Pons (tissue), 1 donor: ENCODE measurements around the gene ATP6V1F.
"Not testable (repeated sequence)": the region's sequence is repeated elsewhere in the genome, so short reads cannot be mapped to it uniquely, and the experiment has no call there.

Experiments used
- DNase-seq: peaks from one replicate; pipeline ENCODE4 v3.0.0-alpha.2; 2016; ENCODE audit warnings: low spot score

Gene ATP6V1F

DNA sequence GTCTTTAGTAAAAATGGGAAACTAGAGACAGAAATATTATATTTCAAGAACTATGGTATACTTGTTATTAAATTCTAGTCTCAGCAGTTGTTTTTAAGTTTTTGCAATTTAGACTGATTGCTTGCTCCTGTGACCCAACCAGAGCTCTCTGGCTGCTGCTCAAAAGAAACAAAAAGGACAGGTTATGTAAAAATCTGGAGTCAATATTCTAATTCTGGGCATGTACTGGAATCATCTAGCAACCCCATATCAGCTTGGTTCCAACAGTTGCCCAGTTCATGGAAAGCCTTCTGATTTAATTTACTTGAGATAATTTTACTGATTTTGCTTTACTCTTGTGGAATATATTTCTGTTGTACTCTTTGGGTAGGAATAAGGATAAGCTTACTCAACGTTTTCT lies 37.6 kb downstream of the ATP6V1F start:
- no peak for DNase-seq

- no peak for DNase-seq
Observed at GRCh38 chr7:128902761-128903585, 40.3 kb downstream of the ATP6V1F start.

DNA sequence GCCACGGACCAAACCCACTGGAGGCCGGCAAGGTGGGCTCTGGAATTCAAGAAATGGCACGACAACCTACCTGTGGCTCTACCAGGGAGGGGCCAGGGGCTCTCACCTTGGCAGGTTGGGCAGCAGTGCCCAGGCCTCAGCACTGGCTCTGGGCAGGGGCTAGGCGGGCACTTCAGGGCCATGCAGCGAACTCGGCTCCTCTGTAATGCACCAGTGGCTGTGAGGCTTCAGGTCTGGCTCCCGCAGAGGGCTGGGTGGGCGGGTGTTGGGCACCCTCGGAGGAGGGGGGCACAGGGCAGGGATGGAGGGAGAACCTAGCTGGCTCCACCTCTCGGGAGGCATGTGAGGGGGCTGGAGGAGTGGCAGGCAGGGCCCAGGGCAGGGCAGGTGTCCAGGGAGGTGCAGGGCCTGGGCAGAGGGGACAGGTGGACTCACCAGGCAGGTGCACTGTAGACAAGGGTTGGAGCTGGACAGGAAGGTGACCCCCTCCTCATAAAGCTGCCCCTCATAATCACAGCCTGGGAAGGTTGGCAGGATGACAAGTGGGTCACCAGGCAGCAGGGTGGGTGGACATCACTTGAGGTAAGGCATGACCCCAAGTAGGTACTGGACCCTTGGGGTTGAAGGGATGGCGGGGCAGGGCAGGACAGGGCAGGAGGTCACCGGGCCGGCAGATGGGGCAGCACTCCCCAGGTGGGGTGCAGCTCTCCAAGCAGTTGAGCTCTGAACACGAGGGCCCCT lies 41.1 kb downstream of the ATP6V1F start:
- no peak for DNase-seq

- DNase-seq = peak; percentile 63
Observed at GRCh38 chr7:128904381-128905197, 41.9 kb downstream of the ATP6V1F start.

DNA sequence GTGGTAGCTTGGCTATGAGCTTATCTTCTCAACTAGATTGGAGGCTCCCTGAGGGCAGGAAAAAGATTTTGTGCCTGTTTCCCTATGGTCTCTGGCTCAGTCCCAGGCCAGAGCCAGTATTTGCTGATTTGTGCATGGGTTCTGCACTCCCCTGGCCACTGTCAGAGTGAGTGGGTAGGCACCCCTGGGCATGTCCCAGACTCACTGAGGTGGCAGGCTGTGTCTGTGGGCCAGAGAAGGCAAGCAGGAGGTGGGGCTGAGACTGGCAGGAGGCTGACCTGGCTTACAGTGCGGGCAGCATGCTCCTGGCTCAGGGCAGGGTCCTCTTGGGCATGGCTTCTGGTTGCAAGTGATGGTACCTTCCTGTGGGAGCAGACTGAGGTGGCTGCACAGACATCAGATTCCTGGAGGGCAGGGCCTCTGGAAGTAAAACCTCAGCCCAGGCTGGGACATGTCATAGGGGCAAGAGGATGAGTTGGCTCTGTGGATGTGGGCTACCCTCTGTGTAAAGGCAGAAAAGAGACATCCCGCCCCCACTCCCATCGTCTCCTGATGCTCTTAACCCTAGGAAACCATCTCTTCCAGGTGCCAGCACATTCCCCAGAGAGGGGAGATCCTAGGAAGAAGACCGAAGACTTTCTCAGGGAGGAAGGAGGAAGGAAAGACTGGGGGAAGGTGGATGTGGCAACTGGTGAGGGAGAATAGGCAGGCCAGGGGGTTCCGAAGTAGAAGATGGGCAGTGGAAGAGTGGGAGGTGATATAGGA lies 43.5 kb downstream of the ATP6V1F start:
- DNase-seq = no peak

GRCh38 chr7:128906766-128907559 lies 44.3 kb downstream of the ATP6V1F start:
- DNase-seq = no peak

DNA sequence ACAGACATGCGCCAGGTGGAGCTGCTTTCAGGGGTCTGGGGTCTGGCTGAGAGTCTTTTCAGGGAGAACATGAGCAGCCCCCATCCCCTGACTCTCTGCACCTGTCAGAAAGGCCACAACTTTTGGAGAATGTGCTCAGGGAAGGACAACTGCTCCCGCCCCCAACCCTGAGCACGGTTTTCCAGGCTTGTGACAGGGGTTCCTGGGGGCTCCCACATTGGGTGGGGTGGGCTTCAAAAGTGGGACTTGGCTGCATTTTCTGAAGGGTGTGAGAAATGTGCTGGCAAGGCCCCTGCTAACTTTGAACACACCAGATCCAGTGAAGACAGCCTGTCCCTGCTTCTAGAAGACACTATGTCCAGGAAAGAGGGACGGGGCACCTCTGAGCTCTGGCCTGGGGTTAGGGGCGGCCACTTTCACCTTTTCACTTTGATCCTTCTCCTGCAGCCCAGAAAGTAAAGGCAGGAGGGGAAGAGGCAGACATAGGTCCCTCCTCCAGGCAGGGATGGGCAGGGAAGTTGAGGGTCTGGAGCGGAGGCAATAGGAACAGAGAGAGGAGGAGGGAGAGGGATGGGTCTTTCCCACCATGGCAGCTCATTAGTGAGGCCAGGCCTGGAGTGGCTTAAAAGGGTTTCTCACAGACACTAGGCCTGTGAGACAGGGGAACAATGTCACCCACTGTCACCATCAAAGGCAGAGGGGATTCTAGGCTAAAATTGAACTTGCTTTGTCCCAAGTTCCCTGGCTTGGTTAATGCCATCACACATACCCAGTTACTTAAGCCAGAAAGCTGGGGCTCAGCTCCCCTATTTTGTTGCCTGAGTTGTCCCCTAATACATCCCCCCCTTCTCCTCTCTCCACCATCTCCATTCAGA lies 46.3 kb downstream of the ATP6V1F start:
- DNase-seq = no peak

DNA sequence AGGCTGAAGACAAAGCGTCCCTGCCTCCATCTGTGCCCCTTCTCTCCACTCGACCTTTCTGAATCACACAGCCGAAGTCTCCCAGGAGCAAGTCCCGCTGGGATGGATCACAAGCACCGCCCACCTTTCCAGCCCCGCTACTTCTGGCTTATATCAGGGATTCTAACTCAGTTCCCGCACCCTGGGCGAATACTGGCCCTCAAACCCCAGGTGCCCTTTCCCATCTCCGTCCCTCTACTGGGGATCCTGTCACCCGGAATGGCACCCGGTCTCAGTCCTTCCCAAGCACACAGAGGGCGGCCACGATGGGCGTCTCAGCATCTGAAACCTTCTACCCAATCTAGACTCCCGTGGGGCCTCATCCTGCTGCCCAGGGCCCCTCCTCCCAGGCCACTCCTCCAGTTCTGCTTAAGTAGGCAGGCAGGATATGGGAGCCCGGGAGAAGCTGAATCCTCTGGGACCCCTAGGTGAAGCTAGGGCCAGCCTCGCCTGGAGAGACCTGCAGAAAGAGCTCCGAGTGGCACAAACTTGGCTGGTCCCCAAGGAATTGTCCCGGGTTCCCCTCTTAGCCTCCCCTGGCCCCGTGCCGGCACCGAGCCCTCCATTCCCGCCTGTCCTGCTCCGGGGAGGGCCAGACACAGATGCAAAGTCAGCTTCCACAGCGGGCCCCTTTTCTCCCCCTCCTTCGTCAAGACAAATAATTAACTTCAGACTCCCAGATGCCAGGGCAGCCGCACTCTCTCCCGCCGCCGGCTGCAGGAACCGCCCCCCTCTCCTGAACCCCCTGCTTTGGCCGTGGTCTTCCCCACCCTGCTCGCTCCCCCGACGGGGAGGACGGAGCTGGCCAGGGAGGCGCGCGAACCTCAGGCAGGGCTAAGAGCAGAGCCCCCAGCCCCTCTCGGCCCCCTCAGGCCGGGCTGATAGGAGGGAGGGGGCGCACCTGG lies 47.2 kb downstream of the ATP6V1F start:
- DNase-seq = no peak

DNA sequence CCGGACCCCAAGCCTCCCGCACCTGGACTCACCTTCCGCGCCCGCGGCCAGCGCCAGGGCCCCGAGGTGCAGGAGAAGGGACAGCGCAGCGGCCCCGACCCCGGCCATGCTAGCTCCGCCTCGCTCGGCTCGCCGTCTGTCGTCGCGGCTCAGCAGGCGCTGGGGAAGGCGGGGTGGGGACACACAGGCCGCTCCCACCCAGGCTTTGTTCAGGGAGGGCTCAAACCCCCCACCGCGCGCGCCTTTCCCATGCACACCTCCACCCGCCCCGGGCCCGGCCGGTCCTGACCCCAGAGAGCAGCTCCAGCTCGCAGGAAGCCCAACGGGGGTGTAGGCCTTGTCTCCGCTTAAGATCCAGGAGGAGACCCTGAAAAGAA lies 47.9 kb downstream of the ATP6V1F start, which contains the start of gene KCP:
Gene KCP (minus strand): TSS at position 141 of the 377 bp plus-strand sequence. CDS start 33 bp downstream, at position 108.
- no peak for DNase-seq

- DNase-seq = no peak
Observed at GRCh38 chr7:128911423-128912031, 48.9 kb downstream of the ATP6V1F start.

DNA sequence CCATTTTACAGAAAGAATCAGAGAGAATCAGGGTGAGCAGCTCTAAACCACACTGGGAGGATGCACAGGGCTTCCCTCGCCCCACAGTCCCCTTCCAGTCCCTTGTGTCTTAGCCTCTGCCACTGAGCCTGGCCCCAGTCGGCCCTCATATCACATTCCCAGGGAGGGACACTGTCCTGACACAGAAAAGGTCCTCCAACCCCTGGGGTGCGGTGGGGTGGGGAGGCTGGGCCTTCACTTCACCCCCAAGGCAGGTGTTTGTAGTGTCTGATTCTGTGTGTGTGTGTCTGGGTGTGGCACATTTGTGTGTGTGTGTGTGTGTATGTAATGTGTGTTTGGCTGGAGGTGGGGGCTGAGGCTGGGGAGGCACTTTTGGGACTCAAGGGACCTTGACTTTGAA lies 49.6 kb downstream of the ATP6V1F start:
- no peak for DNase-seq

GRCh38 chr7:128912709-128913495 lies 50.2 kb downstream of the ATP6V1F start:
- not testable (repeated sequence) for DNase-seq

DNA sequence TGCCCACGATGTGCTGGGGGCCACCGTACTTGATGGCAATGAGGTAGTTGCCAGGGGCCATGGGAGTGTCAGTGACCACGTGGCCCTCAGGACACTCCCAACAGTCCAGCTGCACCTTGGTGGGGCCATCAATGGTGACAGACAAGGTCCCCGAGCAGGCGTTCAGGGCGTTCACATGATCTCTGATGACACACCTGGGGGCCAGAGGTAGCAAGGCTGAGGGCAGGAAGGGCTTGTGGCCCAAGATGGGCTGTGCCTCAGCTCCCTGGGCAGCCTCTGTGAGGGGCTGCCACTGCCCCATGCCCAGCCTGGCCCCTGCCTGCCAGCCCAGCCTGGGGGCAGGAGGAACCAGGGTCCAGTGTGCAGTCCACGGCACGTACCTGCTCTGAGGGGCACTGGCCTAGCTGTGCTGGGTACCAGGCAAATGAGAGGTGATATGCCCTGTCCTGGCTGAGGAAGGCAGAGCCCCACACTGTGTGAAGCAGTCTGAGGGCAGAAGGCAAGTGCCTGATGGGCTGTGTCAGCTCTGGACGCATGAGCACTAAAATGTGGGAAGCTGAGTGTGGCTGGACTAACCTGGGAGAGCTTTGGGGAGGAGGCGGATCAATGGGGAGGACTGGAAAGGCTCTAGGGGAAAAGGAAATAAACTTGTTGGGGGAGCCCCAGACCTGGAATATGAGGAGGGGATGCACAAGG lies 51.4 kb downstream of the ATP6V1F start:
- DNase-seq = no peak

DNA sequence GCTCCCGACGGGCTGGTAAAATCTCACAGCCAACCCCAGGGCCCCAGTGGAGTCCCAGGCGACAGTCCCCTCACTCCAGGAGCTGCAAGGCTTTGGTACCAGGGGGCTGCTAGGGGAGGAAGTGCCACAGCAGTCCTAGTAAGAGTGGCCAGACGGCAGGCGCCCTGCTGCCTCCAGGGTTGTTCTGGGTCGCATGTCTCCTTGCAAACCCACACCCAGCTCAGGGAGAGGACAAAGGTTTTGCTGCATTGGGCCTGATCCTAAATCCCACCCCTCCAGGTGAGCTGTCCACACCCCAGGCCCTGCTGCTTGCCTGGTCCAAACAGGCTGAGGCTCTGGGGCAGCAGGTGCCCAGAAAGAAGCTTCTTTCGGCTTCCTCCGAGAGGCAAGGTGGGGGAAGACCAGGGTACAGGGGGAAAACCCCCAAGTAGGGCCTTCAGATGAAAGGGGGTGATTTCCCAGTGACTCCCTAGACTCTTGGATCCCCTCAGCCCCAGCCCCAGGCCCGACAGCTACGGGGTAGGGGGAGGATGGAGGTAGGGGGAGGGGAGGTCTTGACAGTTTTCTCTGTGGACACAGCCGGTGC lies 52.0 kb downstream of the ATP6V1F start:
- no peak for DNase-seq

GRCh38 chr7:128915271-128915819 lies 52.7 kb downstream of the ATP6V1F start:
- no peak for DNase-seq
